HCT116 (cell line): ENCODE measurements around the gene UGT1A6. TPM values are rescaled to one million over a fixed set of nuclear protein-coding genes. Genes with fewer than 3 reads are reported as not detected.

ENCODE experiments used
- ATAC-seq: fragments of 200-7000 bp; cut with Tn5 transposase; 2 replicates; pipeline ENCODE4 v1.9.1; 2020; ENCODE audit warnings: mild to moderate bottlenecking, moderate library complexity
- BruUV-seq: library from RNA; stranded (reverse); fragments of 400-500 nt; replicated peaks from 2 replicates; lab custom pipeline; 2021; lab: Mats Ljungman, UMichigan
- CTCF ChIA-PET: fragments of 300-600 bp; sonication (Branson Sonifier 250); formaldehyde crosslinking; loops from one replicate; lab custom pipeline; 2021; ENCODE audit warnings: antibody characterized with exemption; lab: Charles Lee
- POLR2A ChIA-PET: fragments of 300-600, 350-600 bp; sonication (Branson Sonifier 250); formaldehyde crosslinking; loops from one replicate; lab custom pipeline; 2021; ENCODE audit warnings: antibody characterized with exemption; lab: Charles Lee
- RAD21 ChIA-PET, 2 experiments: fragments of 300-600 bp; sonication (Branson Sonifier 250); formaldehyde crosslinking; loops; one replicate each; lab custom pipeline; 2023; ENCODE audit warnings: low total read pairs in 2 of 2; ENCODE audit not compliant: uncharacterized antibody in 2 of 2, unreplicated experiment in 2 of 2, low non-redundant PET in 1 of 2; lab: Charles Lee
- DNase-seq: peaks from one replicate; pipeline ENCODE4 v3.0.0-alpha.2; 2010; ENCODE audit warnings: low read depth, low spot score
- H2AFZ ChIP-seq: fragments of 200-600 bp; shearing (Covaris generic), sonication (generic); 2 replicates; pipeline ENCODE4 v1.6.1; 2017; ENCODE audit warnings: low read depth, mixed run types, mixed read lengths, antibody characterized with exemption, low read length; ENCODE audit not compliant: poor library complexity, severe bottlenecking
- H3K27ac ChIP-seq: 2 replicates; pipeline ENCODE4 v1.5.1; 2012; ENCODE audit warnings: low read depth, low read length
- H3K27me3 ChIP-seq: fragments of 200-600 bp; sonication (generic); 2 replicates; pipeline ENCODE4 v1.6.1; 2016; ENCODE audit warnings: mixed run types, low read length, mixed read lengths; ENCODE audit not compliant: insufficient read depth
- H3K36me3 ChIP-seq, 2 experiments: fragments of 200-500 bp in 1 of 2; fragments of 200-600 bp in 1 of 2; sonication (Bioruptor generic) in 1 of 2; sonication (generic) in 1 of 2; 2 replicates each; pipeline versions ENCODE4 v1.5.1 to v1.6.1; 2014 to 2016; ENCODE audit warnings: low read length in 2 of 2, inconsistent platforms in 1 of 2, mixed read lengths in 1 of 2, mixed run types in 1 of 2; ENCODE audit not compliant: insufficient read depth in 2 of 2, control insufficient read depth in 1 of 2
- H3K4me1 ChIP-seq, 2 experiments: fragments of 200-600 bp in 1 of 2; sonication (generic) in 1 of 2; 2 replicates each; pipeline versions ENCODE4 v1.5.1 to v1.6.1; 2012 to 2017; ENCODE audit warnings: low read length in 2 of 2, inconsistent platforms in 1 of 2, mild to moderate bottlenecking in 1 of 2, mixed read lengths in 1 of 2, mixed run types in 1 of 2, moderate library complexity in 1 of 2; ENCODE audit not compliant: insufficient read depth in 2 of 2, control insufficient read depth in 1 of 2
- H3K4me2 ChIP-seq: fragments of 200-600 bp; sonication (generic); 2 replicates; pipeline ENCODE4 v1.6.1; 2017; ENCODE audit warnings: mixed run types, low read length, mixed read lengths
- H3K4me3 ChIP-seq, 2 experiments: fragments of 200-600 bp in 1 of 2; sonication (generic) in 1 of 2; replicated peaks in 1 of 2; 2 replicates each; pipeline ENCODE4 v1.5.1; 2011 to 2016; ENCODE audit warnings: low read length in 2 of 2, control low read depth in 1 of 2, low read depth in 1 of 2, mild to moderate bottlenecking in 1 of 2, mixed read lengths in 1 of 2, mixed run types in 1 of 2
- H3K79me2 ChIP-seq: fragments of 200-600 bp; sonication (generic); 2 replicates; pipeline ENCODE4 v1.6.1; 2017; ENCODE audit warnings: mild to moderate bottlenecking, mixed run types, low read length, moderate library complexity, mixed read lengths; ENCODE audit not compliant: insufficient read depth
- H3K9ac ChIP-seq: fragments of 200-600 bp; sonication (generic); 2 replicates; pipeline ENCODE4 v1.6.1; 2016; ENCODE audit warnings: low read length, mixed read lengths
- H3K9me2 ChIP-seq: fragments of 200-600 bp; sonication (generic), shearing (Covaris generic); 2 replicates; pipeline ENCODE4 v1.6.1; 2017; ENCODE audit warnings: mixed run types, mild to moderate bottlenecking, moderate library complexity; ENCODE audit not compliant: insufficient read depth
- H3K9me3 ChIP-seq, 2 experiments: fragments of 200-500 bp in 1 of 2; fragments of 200-600 bp in 1 of 2; sonication (Bioruptor generic) in 1 of 2; sonication (generic) in 1 of 2; 2 replicates each; pipeline ENCODE4 v1.6.1; 2014 to 2017; ENCODE audit warnings: low read length in 2 of 2, mixed read lengths in 2 of 2, inconsistent platforms in 1 of 2, low read depth in 1 of 2, mild to moderate bottlenecking in 1 of 2, mixed run types in 1 of 2, moderate library complexity in 1 of 2; ENCODE audit not compliant: control insufficient read depth in 1 of 2, insufficient read depth in 1 of 2
- H4K20me1 ChIP-seq: fragments of 200-600 bp; sonication (generic), shearing (Covaris generic); 2 replicates; pipeline ENCODE4 v1.6.1; 2017; ENCODE audit warnings: mixed run types, mild to moderate bottlenecking, moderate library complexity; ENCODE audit not compliant: insufficient read depth
- CBX3 ChIP-seq: IDR thresholded peaks from 2 replicates; pipeline ENCODE4 v1.6.1; 2012; ENCODE audit warnings: low read depth
- EGR1 ChIP-seq: IDR thresholded peaks from 2 replicates; pipeline ENCODE4 v1.6.1; 2012; ENCODE audit warnings: low read depth
- ELF1 ChIP-seq: IDR thresholded peaks from 2 replicates; pipeline ENCODE4 v1.6.1; 2012; ENCODE audit warnings: low read depth, borderline replicate concordance
- EZH2 ChIP-seq: fragments of 200-600 bp; sonication (generic); IDR thresholded peaks from 2 replicates; pipeline ENCODE4 v1.6.1; 2017; ENCODE audit warnings: antibody characterized with exemption, mixed run types
- EZH2phosphoT487 ChIP-seq: fragments of 200-600 bp; IDR thresholded peaks from 2 replicates; pipeline ENCODE4 v1.6.1; 2018; ENCODE audit warnings: antibody characterized with exemption, borderline replicate concordance
- FOSL1 ChIP-seq: IDR thresholded peaks from 2 replicates; pipeline ENCODE4 v1.6.1; 2012; ENCODE audit warnings: low read depth
- JUND ChIP-seq: IDR thresholded peaks from 2 replicates; pipeline ENCODE4 v1.6.1; 2012
- POLR2AphosphoS5 ChIP-seq: IDR thresholded peaks from 2 replicates; pipeline ENCODE4 v1.6.1; 2011; ENCODE audit warnings: mild to moderate bottlenecking, low read depth, low read length, moderate library complexity
- RAD21 ChIP-seq: IDR thresholded peaks from 2 replicates; pipeline ENCODE4 v1.6.1; 2012; ENCODE audit warnings: low read depth, mild to moderate bottlenecking
- SIN3A ChIP-seq: IDR thresholded peaks from 2 replicates; pipeline ENCODE4 v1.6.1; 2012; ENCODE audit warnings: low read depth
- SP1 ChIP-seq: IDR thresholded peaks from 2 replicates; pipeline ENCODE4 v1.6.1; 2012; ENCODE audit warnings: low read depth
- SRF ChIP-seq: IDR thresholded peaks from 2 replicates; pipeline ENCODE4 v1.6.1; 2012; ENCODE audit warnings: low read depth
- ZFX ChIP-seq: fragments of 450-650 bp; IDR thresholded peaks from 2 replicates; pipeline ENCODE4 v1.6.1; 2017
- ZNF274 ChIP-seq: fragments of 200-500 bp; sonication (Bioruptor generic); IDR thresholded peaks from 2 replicates; pipeline ENCODE4 v1.6.1; 2014; ENCODE audit warnings: mild to moderate bottlenecking, low read depth, low read length, inconsistent platforms
- intact Hi-C: fragments of 100-400 bp; cut with micrococcal nuclease; formaldehyde crosslinking; loops from 2 replicates; pipeline ENCODE4 v1.10.0; 2022
- total RNA-seq: library from RNA; stranded (reverse); gene quantifications from one replicate; pipeline ENCODE4 v1.2.1, GENCODE V29; 2021; ENCODE audit not compliant: unreplicated experiment
- TF ChIP-seq, protein P1 (sequence below): IDR thresholded peaks from 2 replicates; pipeline ENCODE4 v1.6.1; 2012
- TF ChIP-seq, protein P2 (sequence below), 3 experiments: fragments of 200-600 bp in 1 of 3; sonication (generic) in 1 of 3; IDR thresholded peaks in 2 of 3; conservative IDR thresholded peaks in 1 of 3; 2 replicates each; pipeline ENCODE4 v1.5.1; 2012 to 2017; ENCODE audit warnings: low read depth in 2 of 3, low read length in 2 of 3, antibody characterized with exemption in 1 of 3, borderline replicate concordance in 1 of 3, control low read depth in 1 of 3, mild to moderate bottlenecking in 1 of 3, mixed read lengths in 1 of 3, mixed run types in 1 of 3, moderate library complexity in 1 of 3; ENCODE audit not compliant: insufficient read depth in 1 of 3
- TF ChIP-seq, protein P3 (sequence below): IDR thresholded peaks from 2 replicates; pipeline ENCODE4 v1.6.1; 2012
- TF ChIP-seq, protein P4 (sequence below): IDR thresholded peaks from 2 replicates; pipeline ENCODE4 v1.6.1; 2012; ENCODE audit warnings: low read depth

The UGT1A6 gene
- total RNA-seq, 1 experiment from 2014 or later, result not detected

DNA sequence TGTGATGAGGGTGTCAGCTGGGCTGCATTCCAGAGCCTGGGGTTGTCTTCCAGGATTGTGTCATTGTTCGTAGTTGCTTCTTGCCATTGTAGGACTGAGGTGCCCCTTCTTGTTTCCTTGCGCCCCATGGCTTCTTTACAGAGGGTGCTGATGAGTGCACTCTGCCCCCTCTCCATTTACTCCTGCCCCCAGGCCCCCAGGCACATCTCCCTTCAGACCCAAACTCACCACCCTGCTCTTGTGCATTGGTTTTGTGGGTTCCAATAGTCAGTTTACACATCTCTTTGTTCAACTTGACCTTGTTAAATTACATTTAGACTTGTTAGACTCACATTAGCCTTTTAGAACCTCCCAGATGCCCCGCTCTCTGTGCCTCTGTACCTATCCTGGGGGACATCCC, 128.5 kb downstream of the UGT1A6 start:
- DNase-seq, result no peak

DNA sequence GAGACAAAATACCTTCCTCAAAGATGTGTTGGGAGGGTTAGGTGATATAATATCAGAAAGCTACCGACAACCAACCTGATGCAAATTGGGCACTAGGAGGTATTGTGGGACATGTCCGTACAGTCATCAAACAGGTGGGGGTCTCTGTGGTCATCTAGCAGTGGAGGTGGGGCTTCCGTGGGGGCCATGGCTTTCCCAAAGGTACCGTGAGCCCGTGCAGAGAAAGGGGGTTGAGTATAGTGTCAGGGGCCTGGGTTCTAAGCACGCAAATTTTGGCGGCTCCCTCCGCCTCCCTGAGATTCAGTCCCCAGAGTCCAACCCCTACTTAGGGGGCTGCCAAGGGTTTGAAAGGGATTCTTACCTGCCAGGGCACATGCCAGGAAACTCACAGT, 129.0 kb downstream of the UGT1A6 start:
- intact Hi-C loops, result no loop called here
- H3K4me2 ChIP-seq, result no peak overlapping the region
- H3K4me3 ChIP-seq, result no peak overlapping the region
- H3K27me3 ChIP-seq, result no peaks in the 10 kb centered on the region
- ChIA-PET POLR2A (no interaction called here), CTCF (no interaction called here), RAD21 (no interaction called here)
- H3K9ac ChIP-seq, result no peak overlapping the region
- no TSS peak for BruUV-seq
- no peaks in the 10 kb centered on the region for H3K9me2 ChIP-seq
- H2AFZ ChIP-seq, result no peak overlapping the region
- no peak overlapping the region for H3K27ac ChIP-seq
- no peaks in the 10 kb centered on the region for H4K20me1 ChIP-seq
- no peaks in the 10 kb centered on the region for H3K9me3 ChIP-seq
- H3K4me1 ChIP-seq, result no peaks in the 10 kb centered on the region
- no peak for TF ChIP-seq JUND
- TF ChIP-seq SP1, result no peak
- no peak for TF ChIP-seq POLR2AphosphoS5
- TF ChIP-seq, protein P1, sequence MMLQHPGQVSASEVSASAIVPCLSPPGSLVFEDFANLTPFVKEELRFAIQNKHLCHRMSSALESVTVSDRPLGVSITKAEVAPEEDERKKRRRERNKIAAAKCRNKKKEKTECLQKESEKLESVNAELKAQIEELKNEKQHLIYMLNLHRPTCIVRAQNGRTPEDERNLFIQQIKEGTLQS, result no peak
- TF ChIP-seq EZH2, result no peak
- TF ChIP-seq, protein P2, sequence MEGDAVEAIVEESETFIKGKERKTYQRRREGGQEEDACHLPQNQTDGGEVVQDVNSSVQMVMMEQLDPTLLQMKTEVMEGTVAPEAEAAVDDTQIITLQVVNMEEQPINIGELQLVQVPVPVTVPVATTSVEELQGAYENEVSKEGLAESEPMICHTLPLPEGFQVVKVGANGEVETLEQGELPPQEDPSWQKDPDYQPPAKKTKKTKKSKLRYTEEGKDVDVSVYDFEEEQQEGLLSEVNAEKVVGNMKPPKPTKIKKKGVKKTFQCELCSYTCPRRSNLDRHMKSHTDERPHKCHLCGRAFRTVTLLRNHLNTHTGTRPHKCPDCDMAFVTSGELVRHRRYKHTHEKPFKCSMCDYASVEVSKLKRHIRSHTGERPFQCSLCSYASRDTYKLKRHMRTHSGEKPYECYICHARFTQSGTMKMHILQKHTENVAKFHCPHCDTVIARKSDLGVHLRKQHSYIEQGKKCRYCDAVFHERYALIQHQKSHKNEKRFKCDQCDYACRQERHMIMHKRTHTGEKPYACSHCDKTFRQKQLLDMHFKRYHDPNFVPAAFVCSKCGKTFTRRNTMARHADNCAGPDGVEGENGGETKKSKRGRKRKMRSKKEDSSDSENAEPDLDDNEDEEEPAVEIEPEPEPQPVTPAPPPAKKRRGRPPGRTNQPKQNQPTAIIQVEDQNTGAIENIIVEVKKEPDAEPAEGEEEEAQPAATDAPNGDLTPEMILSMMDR (IDR thresholded peaks at IDR 0.05 in 2 of 3, conservative IDR thresholded peaks at IDR 0.05 in 1 of 3; ENCODE audit: borderline replicate concordance in 1 of 3, insufficient read depth in 1 of 3, low read depth in 2 of 3, low read length in 2 of 3), result no peak
- no peak for TF ChIP-seq SIN3A
- no peak for TF ChIP-seq RAD21
- no peak for TF ChIP-seq FOSL1
- TF ChIP-seq, protein P3, sequence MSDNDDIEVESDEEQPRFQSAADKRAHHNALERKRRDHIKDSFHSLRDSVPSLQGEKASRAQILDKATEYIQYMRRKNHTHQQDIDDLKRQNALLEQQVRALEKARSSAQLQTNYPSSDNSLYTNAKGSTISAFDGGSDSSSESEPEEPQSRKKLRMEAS, result no peak
- no peak for TF ChIP-seq ZNF274
- TF ChIP-seq CBX3, result no peak
- TF ChIP-seq EGR1, result no peak
- TF ChIP-seq ZFX, result no peak
- TF ChIP-seq SRF, result no peak
- no peak for TF ChIP-seq EZH2phosphoT487
- no peak for TF ChIP-seq ELF1
- TF ChIP-seq, protein P4, sequence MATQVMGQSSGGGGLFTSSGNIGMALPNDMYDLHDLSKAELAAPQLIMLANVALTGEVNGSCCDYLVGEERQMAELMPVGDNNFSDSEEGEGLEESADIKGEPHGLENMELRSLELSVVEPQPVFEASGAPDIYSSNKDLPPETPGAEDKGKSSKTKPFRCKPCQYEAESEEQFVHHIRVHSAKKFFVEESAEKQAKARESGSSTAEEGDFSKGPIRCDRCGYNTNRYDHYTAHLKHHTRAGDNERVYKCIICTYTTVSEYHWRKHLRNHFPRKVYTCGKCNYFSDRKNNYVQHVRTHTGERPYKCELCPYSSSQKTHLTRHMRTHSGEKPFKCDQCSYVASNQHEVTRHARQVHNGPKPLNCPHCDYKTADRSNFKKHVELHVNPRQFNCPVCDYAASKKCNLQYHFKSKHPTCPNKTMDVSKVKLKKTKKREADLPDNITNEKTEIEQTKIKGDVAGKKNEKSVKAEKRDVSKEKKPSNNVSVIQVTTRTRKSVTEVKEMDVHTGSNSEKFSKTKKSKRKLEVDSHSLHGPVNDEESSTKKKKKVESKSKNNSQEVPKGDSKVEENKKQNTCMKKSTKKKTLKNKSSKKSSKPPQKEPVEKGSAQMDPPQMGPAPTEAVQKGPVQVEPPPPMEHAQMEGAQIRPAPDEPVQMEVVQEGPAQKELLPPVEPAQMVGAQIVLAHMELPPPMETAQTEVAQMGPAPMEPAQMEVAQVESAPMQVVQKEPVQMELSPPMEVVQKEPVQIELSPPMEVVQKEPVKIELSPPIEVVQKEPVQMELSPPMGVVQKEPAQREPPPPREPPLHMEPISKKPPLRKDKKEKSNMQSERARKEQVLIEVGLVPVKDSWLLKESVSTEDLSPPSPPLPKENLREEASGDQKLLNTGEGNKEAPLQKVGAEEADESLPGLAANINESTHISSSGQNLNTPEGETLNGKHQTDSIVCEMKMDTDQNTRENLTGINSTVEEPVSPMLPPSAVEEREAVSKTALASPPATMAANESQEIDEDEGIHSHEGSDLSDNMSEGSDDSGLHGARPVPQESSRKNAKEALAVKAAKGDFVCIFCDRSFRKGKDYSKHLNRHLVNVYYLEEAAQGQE, result no peak
- no peak for DNase-seq
- H3K36me3 ChIP-seq, result no peaks in the 10 kb centered on the region
- ATAC-seq, result no peak
- H3K79me2 ChIP-seq, result no peaks in the 10 kb centered on the region

More for the DNA sequence above, 128.5 kb downstream of the UGT1A6 start:
- RAD21 ChIA-PET, result no interaction called here
- no peaks in the 10 kb centered on the region for H3K9me3 ChIP-seq
- no peaks in the 10 kb centered on the region for H3K4me1 ChIP-seq
- no peak overlapping the region for H3K4me3 ChIP-seq
- BruUV-seq, result no TSS peak
- H3K27me3 ChIP-seq, result no peaks in the 10 kb centered on the region
- no peak overlapping the region for H3K27ac ChIP-seq
- CTCF ChIA-PET, result no interaction called here
- no peaks in the 10 kb centered on the region for H3K79me2 ChIP-seq
- TF ChIP-seq CBX3 (no peak), ZNF274 (no peak)
- H3K9ac ChIP-seq, result no peak overlapping the region
- H3K9me2 ChIP-seq, result no peaks in the 10 kb centered on the region
- no peaks in the 10 kb centered on the region for H3K36me3 ChIP-seq
- no peak for ATAC-seq
- intact Hi-C loops, result no loop called here
- H4K20me1 ChIP-seq, result no peaks in the 10 kb centered on the region
- POLR2A ChIA-PET, result no interaction called here
- no peak overlapping the region for H2AFZ ChIP-seq
- no peak overlapping the region for H3K4me2 ChIP-seq
